NCI-H82 treated with DMSO at 0.1 percent for 48 hours (cell line): ENCODE measurements around the gene CD3D.
"Not testable (repeated sequence)": the region's sequence is repeated elsewhere in the genome, so short reads cannot be mapped to it uniquely, and the experiment has no call there.

Experiments used
- DNase-seq: peaks from one replicate; lab custom pipeline; 2025; ENCODE audit not compliant: unreplicated experiment; lab: John Stamatoyannopoulos, UW

Gene CD3D

GRCh38 chr11:118339281-118339961, 3.1 kb downstream of the CD3D start:
- no peak for DNase-seq

GRCh38 chr11:118338637-118339061, 3.9 kb downstream of the CD3D start:
- no peak for DNase-seq

GRCh38 chr11:118334745-118335144, 7.8 kb downstream of the CD3D start:
- no peak for DNase-seq

- no peak for DNase-seq
Observed at GRCh38 chr11:118328745-118329144, 13.8 kb downstream of the CD3D start.

- no peak for DNase-seq
Observed at GRCh38 chr11:118325283-118325682, 17.2 kb downstream of the CD3D start.

- no peak for DNase-seq
Observed at GRCh38 chr11:118322721-118323120, 19.8 kb downstream of the CD3D start.

- DNase-seq, result no peak
Observed at GRCh38 chr11:118321386-118322082, 21.0 kb downstream of the CD3D start.

GRCh38 chr11:118320515-118320914, 22.0 kb downstream of the CD3D start:
- DNase-seq, result no peak

GRCh38 chr11:118319337-118319707, 23.2 kb downstream of the CD3D start:
- DNase-seq, result no peak

- DNase-seq, result no peak
Observed at GRCh38 chr11:118318581-118319336, 23.7 kb downstream of the CD3D start.

- DNase-seq, result no peak
Observed at GRCh38 chr11:118318124-118318523, 24.4 kb downstream of the CD3D start.

GRCh38 chr11:118314988-118315411, 27.5 kb downstream of the CD3D start:
- DNase-seq, result no peak

GRCh38 chr11:118313242-118313641, 29.3 kb downstream of the CD3D start:
- peak; percentile 25 for DNase-seq

- no peak for DNase-seq
Observed at GRCh38 chr11:118312328-118312727, 30.2 kb downstream of the CD3D start.

GRCh38 chr11:118311518-118311917, 31.0 kb downstream of the CD3D start:
- no peak for DNase-seq

GRCh38 chr11:118310781-118311485, 31.6 kb downstream of the CD3D start:
- no peak for DNase-seq

- DNase-seq, result no peak
Observed at GRCh38 chr11:118310271-118310670, 32.2 kb downstream of the CD3D start.

GRCh38 chr11:118308995-118309528, 33.4 kb downstream of the CD3D start:
- DNase-seq, result not testable (repeated sequence)

- DNase-seq, result no peak
Observed at GRCh38 chr11:118306556-118306955, 35.9 kb downstream of the CD3D start.

- DNase-seq, result no peak
Observed at GRCh38 chr11:118305726-118306125, 36.8 kb downstream of the CD3D start.
